ENCODE results near the gene PBX1. TPM values are rescaled to one million over a fixed set of nuclear protein-coding genes. Genes with fewer than 3 reads are reported as not detected.

The PBX1 gene
- total RNA-seq, 2 experiments from 2014 or later, result 0.18 to 0.37 TPM

- intact Hi-C loops (cut with DNase I, micrococcal nuclease), result no loop called here
- Mint-ChIP-seq H3K27ac (no peak overlapping the region), H3K27me3 (no peaks in the 10 kb centered on the region), H3K4me1 (no peaks in the 10 kb centered on the region), H3K9me3 (ENCODE audit: low read depth) (peaks cover 6% of the 10 kb centered on the region), H3K36me3 (ENCODE audit: low read depth) (no peaks in the 10 kb centered on the region), H3K4me3 (no peak overlapping the region)
- ChIA-PET POLR2A (no interaction called here), CTCF (interaction anchor here (0.6 kb wide), 1 partner anchor 1224 kb away, joined by 3 read pairs; no protein-coding TSS in a partner anchor)
- ATAC-seq (no peak), DNase-seq (no peak)
Observed at GRCh38 chr1:164667600-164667999, 108.6 kb downstream of the PBX1 start.

GRCh38 chr1:164668491-164669400, 109.8 kb downstream of the PBX1 start:
- ChIA-PET POLR2A (no interaction called here), CTCF (no interaction called here)
- H3K4me1 Mint-ChIP-seq, result peaks cover 2% of the 10 kb centered on the region
- intact Hi-C loops (cut with DNase I, micrococcal nuclease), result no loop called here
- H3K27ac Mint-ChIP-seq, result no peak overlapping the region
- no peaks in the 10 kb centered on the region for H3K27me3 Mint-ChIP-seq
- H3K36me3 Mint-ChIP-seq (ENCODE audit: low read depth), result no peaks in the 10 kb centered on the region
- H3K4me3 Mint-ChIP-seq, result no peak overlapping the region
- ATAC-seq (no peak), DNase-seq (no peak)
- peaks cover 6% of the 10 kb centered on the region for H3K9me3 Mint-ChIP-seq (ENCODE audit: low read depth)

GRCh38 chr1:164670026-164670425, 111.0 kb downstream of the PBX1 start:
- ATAC-seq (no peak), DNase-seq (no peak)
- intact Hi-C loops (cut with DNase I, micrococcal nuclease), result loop anchor here in 1 of 2 experiments (10.0 kb wide), 1 partner anchor 115 kb away; no protein-coding TSS in a partner anchor
- no peak overlapping the region for H3K4me3 Mint-ChIP-seq
- CTCF ChIA-PET, result no interaction called here
- H3K4me1 Mint-ChIP-seq, result peaks cover 2% of the 10 kb centered on the region
- no peaks in the 10 kb centered on the region for H3K36me3 Mint-ChIP-seq (ENCODE audit: low read depth)
- H3K27me3 Mint-ChIP-seq, result no peaks in the 10 kb centered on the region
- POLR2A ChIA-PET, result no interaction called here
- peaks cover 6% of the 10 kb centered on the region for H3K9me3 Mint-ChIP-seq (ENCODE audit: low read depth)
- H3K27ac Mint-ChIP-seq, result no peak overlapping the region

GRCh38 chr1:164670786-164671185, 111.8 kb downstream of the PBX1 start:
- Mint-ChIP-seq H3K9me3 (ENCODE audit: low read depth) (peaks cover 6% of the 10 kb centered on the region), H3K36me3 (ENCODE audit: low read depth) (no peaks in the 10 kb centered on the region), H3K27me3 (no peaks in the 10 kb centered on the region), H3K27ac (no peak overlapping the region), H3K4me3 (no peak overlapping the region), H3K4me1 (peaks cover 2% of the 10 kb centered on the region)
- intact Hi-C loops (cut with DNase I, micrococcal nuclease), result loop anchor here in 1 of 2 experiments (10.0 kb wide), 1 partner anchor 114 kb away; no protein-coding TSS in a partner anchor
- no peak for ATAC-seq
- CTCF ChIA-PET, result interaction anchor here (0.7 kb wide), 1 partner anchor 1309 kb away, joined by 4 read pairs; no protein-coding TSS in a partner anchor
- no peak for DNase-seq
- POLR2A ChIA-PET, result no interaction called here

- H3K27me3 Mint-ChIP-seq, result no peaks in the 10 kb centered on the region
- no peak overlapping the region for H3K27ac Mint-ChIP-seq
- no peaks in the 10 kb centered on the region for H3K36me3 Mint-ChIP-seq (ENCODE audit: low read depth)
- DNase-seq, result no peak
- intact Hi-C loops (cut with DNase I, micrococcal nuclease), result loop anchor here in 1 of 2 experiments (10.0 kb wide), 1 partner anchor 113 kb away; no protein-coding TSS in a partner anchor
- H3K4me1 Mint-ChIP-seq, result peaks cover 2% of the 10 kb centered on the region
- H3K4me3 Mint-ChIP-seq, result no peak overlapping the region
- ChIA-PET CTCF (no interaction called here), POLR2A (no interaction called here)
- H3K9me3 Mint-ChIP-seq (ENCODE audit: low read depth), result peaks cover 6% of the 10 kb centered on the region
- ATAC-seq, result no peak
Observed at GRCh38 chr1:164671323-164671965, 112.5 kb downstream of the PBX1 start.

- intact Hi-C loops (cut with DNase I, micrococcal nuclease), result loop anchor here in 1 of 2 experiments (10.0 kb wide), 1 partner anchor 113 kb away; no protein-coding TSS in a partner anchor
- no peak for DNase-seq
- ChIA-PET POLR2A (no interaction called here), CTCF (no interaction called here)
- H3K9me3 Mint-ChIP-seq (ENCODE audit: low read depth), result peaks cover 6% of the 10 kb centered on the region
- H3K4me3 Mint-ChIP-seq, result no peak overlapping the region
- H3K36me3 Mint-ChIP-seq (ENCODE audit: low read depth), result no peaks in the 10 kb centered on the region
- H3K4me1 Mint-ChIP-seq, result peaks cover 2% of the 10 kb centered on the region
- no peak overlapping the region for H3K27ac Mint-ChIP-seq
- H3K27me3 Mint-ChIP-seq, result no peaks in the 10 kb centered on the region
- no peak for ATAC-seq
Observed at GRCh38 chr1:164671966-164672571, 113.1 kb downstream of the PBX1 start.

- H3K27ac Mint-ChIP-seq, result no peak overlapping the region
- DNase-seq, result no peak
- intact Hi-C loops (cut with DNase I, micrococcal nuclease), result loop anchor here in 1 of 2 experiments (10.0 kb wide), 1 partner anchor 112 kb away; no protein-coding TSS in a partner anchor
- H3K4me1 Mint-ChIP-seq, result peaks cover 2% of the 10 kb centered on the region
- H3K36me3 Mint-ChIP-seq (ENCODE audit: low read depth), result no peaks in the 10 kb centered on the region
- H3K9me3 Mint-ChIP-seq (ENCODE audit: low read depth), result peaks cover 6% of the 10 kb centered on the region
- H3K4me3 Mint-ChIP-seq, result no peak overlapping the region
- H3K27me3 Mint-ChIP-seq, result no peaks in the 10 kb centered on the region
- ChIA-PET POLR2A (no interaction called here), CTCF (no interaction called here)
- ATAC-seq, result no peak
Observed at GRCh38 chr1:164672588-164672987, 113.6 kb downstream of the PBX1 start.

GRCh38 chr1:164673584-164674214, 114.7 kb downstream of the PBX1 start:
- DNase-seq (no peak), ATAC-seq (no peak)
- intact Hi-C loops (cut with DNase I, micrococcal nuclease), result loop anchor here in 1 of 2 experiments (10.0 kb wide), 1 partner anchor 111 kb away; no protein-coding TSS in a partner anchor
- POLR2A ChIA-PET, result no interaction called here
- Mint-ChIP-seq H3K4me3 (no peak overlapping the region), H3K36me3 (ENCODE audit: low read depth) (no peaks in the 10 kb centered on the region), H3K27me3 (no peaks in the 10 kb centered on the region), H3K27ac (no peak overlapping the region), H3K9me3 (ENCODE audit: low read depth) (peaks cover 6% of the 10 kb centered on the region), H3K4me1 (peaks cover 2% of the 10 kb centered on the region)
- CTCF ChIA-PET, result interaction anchor here (1.1 to 1.5 kb wide), 3 partner anchors 8 to 14 kb away, joined by 3 to 5 read pairs (median 3); no protein-coding TSS in a partner anchor

GRCh38 chr1:164675342-164675904, 116.4 kb downstream of the PBX1 start:
- Mint-ChIP-seq H3K9me3 (ENCODE audit: low read depth) (no peaks in the 10 kb centered on the region), H3K27ac (no peak overlapping the region), H3K4me1 (peaks cover 2% of the 10 kb centered on the region), H3K36me3 (ENCODE audit: low read depth) (no peaks in the 10 kb centered on the region), H3K4me3 (no peak overlapping the region), H3K27me3 (no peaks in the 10 kb centered on the region)
- POLR2A ChIA-PET, result no interaction called here
- CTCF ChIA-PET, result interaction anchor here (0.7 to 1.6 kb wide), 2 partner anchors 15 to 227 kb away, joined by 3 to 5 read pairs; no protein-coding TSS in a partner anchor
- DNase-seq, result peak; percentile 24
- ATAC-seq, result no peak
- intact Hi-C loops (cut with DNase I, micrococcal nuclease), result loop anchor here in 1 of 2 experiments (10.0 kb wide), 1 partner anchor 109 kb away; no protein-coding TSS in a partner anchor

GRCh38 chr1:164678136-164678700, 119.2 kb downstream of the PBX1 start:
- no peak overlapping the region for H3K4me3 Mint-ChIP-seq
- H3K4me1 Mint-ChIP-seq, result no peaks in the 10 kb centered on the region
- POLR2A ChIA-PET, result no interaction called here
- CTCF ChIA-PET, result interaction anchor here (0.6 kb wide), 1 partner anchor 60 kb away, joined by 5 read pairs; no protein-coding TSS in a partner anchor
- H3K36me3 Mint-ChIP-seq (ENCODE audit: low read depth), result no peaks in the 10 kb centered on the region
- no peak for DNase-seq
- no peak for ATAC-seq
- no peaks in the 10 kb centered on the region for H3K9me3 Mint-ChIP-seq (ENCODE audit: low read depth)
- H3K27me3 Mint-ChIP-seq, result no peaks in the 10 kb centered on the region
- intact Hi-C loops (cut with DNase I, micrococcal nuclease), result loop anchor here in 1 of 2 experiments (10.0 kb wide), 1 partner anchor 107 kb away; no protein-coding TSS in a partner anchor
- no peak overlapping the region for H3K27ac Mint-ChIP-seq

Data from activated CD4-positive, alpha-beta T cell treated with anti-CD3 and anti-CD28 coated beads for 36 hours (primary cell).